Measurements from ENCODE around the gene PTPRJ.
"Not testable (repeated sequence)": the region's sequence is repeated elsewhere in the genome, so short reads cannot be mapped to it uniquely, and the experiment has no call there.

DNA sequence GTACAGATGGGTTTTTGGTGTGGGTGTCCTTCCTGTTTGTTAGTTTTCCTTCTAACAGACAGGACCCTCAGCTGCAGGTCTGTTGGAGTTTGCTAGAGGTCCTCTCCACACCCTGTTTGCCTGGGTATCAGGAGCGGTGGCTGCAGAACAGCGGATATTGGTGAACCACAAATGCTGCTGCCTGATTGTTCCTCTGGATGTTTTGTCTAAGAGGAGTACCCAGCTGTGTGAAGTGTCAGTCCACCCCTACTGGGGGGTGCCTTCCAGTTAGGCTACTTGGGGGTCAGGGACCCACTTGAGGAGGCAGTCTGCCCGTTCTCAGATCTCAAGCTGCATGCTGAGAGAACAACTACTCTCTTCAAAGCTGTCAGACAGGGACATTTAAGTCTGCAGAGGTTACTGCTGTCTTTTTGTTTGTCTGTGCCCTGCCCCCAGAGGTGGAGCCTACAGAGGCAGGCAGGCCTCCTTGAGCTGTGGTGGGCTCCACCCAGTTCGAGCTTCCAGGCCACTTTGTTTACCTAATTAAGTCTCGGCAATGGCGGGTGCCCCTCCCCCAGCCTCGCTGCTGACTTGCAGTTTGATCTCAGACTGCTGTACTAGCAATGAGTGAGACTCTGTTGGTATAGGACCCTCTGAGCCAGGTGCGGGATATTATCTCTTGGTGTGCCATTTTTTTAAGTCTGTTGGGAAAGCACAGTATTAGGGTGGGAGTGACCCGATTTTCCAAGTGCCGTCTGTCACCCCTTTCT lies 210.7 kb downstream of the PTPRJ start:
- TF ChIP-seq, protein P1, sequence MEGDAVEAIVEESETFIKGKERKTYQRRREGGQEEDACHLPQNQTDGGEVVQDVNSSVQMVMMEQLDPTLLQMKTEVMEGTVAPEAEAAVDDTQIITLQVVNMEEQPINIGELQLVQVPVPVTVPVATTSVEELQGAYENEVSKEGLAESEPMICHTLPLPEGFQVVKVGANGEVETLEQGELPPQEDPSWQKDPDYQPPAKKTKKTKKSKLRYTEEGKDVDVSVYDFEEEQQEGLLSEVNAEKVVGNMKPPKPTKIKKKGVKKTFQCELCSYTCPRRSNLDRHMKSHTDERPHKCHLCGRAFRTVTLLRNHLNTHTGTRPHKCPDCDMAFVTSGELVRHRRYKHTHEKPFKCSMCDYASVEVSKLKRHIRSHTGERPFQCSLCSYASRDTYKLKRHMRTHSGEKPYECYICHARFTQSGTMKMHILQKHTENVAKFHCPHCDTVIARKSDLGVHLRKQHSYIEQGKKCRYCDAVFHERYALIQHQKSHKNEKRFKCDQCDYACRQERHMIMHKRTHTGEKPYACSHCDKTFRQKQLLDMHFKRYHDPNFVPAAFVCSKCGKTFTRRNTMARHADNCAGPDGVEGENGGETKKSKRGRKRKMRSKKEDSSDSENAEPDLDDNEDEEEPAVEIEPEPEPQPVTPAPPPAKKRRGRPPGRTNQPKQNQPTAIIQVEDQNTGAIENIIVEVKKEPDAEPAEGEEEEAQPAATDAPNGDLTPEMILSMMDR (IDR thresholded peaks at IDR 0.05), result not testable (repeated sequence)
- TF ChIP-seq POLR2A (IDR thresholded peaks at IDR 0.05), result not testable (repeated sequence)
